GM21576 (cell line): ENCODE data around the gene SPDYE6.
"Not testable (repeated sequence)": the region's sequence is repeated elsewhere in the genome, so short reads cannot be mapped to it uniquely, and the experiment has no call there.

Experiments
- ATAC-seq: cut with Tn5 transposase; IDR thresholded peaks from one replicate; pipeline ENCODE4 v1.9.1; 2021; ENCODE audit warnings: mild to moderate bottlenecking, moderate library complexity; ENCODE audit not compliant: unreplicated experiment

The SPDYE6 gene

DNA sequence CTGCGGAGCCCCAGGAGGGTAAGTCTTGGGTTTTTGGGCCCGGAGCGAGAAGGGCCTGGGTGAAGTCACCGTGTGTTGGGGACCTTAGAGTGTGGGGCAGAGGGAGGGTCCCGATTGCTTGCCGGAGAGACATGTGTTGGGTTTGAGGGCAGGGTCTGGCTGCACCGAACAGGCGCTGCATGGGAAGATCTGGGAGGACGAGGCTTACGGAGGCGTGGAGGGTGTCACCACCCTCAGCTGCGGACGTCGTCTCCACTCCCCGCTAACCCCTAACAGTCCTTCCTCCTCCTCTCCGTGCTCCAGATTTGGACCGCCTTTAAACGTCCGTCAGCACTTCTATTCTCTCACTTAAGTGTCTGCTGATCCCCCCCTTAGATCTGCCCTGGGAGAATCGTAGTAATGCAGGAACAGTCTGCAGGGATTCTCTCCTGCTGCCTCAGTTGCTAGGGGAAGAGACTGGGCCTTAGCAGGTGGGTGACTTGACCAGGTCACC is 8.2 kb upstream of the SPDYE6 start:
- not testable (repeated sequence) for ATAC-seq

DNA sequence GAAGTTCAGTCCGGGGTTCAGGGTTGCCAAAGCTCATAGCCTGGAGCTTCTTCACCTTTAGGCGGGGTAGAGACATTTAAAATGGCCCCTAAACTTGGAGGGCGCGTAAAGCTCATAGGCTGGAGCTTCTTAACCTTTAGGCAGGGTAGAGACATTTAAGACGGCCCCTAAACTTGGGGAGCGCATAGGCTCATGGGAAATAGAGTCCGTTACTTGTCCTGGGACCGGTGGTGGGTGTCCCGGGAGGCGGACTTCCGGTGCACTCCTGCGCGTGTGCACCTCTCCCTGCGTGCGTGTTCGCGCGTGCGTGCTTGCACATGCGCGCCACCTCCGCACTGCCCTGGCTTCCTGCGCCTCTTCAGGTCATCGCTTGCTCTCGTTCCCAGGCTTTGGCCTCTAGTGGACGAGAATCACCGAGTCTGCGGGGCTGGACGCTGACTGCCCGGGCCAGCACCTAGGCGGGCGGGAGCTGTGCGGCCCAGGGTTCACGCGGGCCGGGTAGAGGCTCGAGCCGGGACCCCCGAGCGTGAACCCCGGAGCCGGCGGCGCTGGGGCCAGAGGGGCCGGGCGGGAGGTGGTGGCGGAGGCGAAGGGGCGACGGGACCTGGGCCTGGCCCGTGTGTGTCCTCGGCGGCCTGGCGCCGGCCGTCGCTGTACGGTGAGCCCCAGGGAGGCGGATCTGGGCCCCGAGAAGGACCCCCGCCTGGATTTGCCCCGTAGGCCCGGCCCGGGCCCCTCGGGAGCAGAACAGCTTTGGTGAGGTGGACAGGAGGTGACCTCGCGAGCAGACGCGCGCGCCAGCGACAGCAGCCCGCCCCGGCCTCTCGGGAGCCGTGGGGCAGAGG is 7.5 kb upstream of the SPDYE6 start:
- ATAC-seq = peak; percentile 99

DNA sequence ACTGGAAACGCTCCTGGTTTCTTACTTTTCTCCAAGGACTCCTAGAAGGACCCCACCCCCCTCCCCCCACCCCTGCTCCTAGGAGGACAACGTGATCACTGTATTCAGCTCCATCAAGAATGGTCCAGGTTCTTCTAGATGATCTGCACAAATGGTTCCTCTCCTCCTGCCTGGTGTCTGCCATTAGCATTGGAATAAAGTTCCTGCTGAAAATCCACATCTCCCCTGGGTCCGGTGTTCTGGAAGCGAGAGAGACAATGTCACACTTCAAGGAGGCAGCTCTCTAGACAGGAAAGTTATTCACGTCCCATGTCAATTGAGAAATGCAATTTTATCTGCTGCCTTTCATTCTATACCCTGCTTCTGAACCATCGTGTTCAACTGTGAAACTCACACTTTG is 9.3 kb downstream of the SPDYE6 start:
- ATAC-seq = not testable (repeated sequence)

DNA sequence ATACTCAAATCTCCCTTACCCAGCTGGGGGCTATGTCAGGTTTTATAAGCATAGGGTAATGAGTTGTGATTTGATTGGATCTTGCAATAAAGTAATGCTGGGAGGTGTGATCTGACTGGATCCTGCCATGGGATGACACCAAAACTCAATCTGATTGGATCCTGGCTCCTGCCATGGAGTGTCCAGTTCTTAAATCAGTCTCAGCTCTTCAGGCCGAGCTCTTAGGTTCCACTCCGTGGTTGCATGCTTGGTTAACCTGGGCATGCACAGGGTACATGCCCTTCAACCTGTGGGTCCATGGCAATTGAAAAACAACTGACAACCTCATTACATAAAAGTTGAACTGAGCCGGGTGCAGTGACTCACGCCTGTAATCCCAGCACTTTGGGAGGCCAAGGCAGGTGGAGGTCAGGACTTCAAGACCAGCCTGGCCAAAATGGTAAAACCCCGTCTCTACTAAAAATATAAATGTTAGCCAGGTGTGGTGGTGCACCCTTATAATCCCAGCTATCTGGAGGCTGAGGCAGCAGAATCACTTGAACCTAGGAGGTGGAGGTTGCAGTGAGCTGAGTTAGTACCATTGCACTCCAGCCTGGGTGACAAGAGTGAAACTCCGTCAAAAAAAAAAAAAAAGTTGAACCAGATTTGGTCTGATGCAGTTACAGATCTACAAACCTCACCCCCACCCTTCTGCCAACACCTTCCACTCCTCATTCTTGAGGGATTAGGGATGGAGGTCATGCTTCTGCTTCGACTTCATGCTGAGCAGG is 15.5 kb downstream of the SPDYE6 start:
- ATAC-seq = not testable (repeated sequence)

DNA sequence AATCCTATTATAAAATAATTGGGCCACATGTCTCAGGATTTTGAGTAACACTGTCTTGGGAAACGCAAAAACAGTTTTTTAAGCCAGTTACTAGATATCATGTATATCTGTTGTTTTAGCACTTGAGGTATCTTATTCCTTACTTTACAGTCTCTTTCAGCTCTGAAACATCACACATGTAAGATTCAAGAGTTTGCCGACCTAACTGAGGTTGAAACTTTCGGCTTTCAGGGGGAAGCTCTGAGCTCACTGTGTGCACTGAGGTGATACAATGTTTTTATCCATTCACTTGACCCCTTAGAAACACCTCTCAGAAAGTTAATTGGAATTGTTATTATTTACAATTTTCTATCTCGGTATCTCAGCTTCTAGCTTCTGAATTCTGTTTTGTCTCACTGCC is 18.8 kb downstream of the SPDYE6 start:
- ATAC-seq = not testable (repeated sequence)

DNA sequence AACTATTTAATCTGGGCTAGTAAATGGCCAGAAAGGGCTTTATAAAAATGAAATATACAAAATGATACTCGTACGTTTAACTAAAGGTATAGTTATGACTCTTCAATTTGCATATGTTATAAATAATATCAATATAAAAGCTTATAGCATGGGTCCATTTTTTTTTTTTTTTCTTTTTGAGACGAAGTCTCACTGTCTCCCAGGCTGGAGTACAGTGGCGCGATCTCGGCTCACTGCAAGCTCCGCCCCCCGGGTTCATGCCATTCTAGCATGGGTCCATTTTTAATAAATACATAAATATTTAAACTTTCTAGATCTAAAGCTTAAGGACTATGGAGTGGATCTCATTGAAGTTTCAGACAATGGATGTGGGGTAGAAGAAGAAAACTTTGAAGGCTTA is 19.2 kb downstream of the SPDYE6 start:
- ATAC-seq = not testable (repeated sequence)

DNA sequence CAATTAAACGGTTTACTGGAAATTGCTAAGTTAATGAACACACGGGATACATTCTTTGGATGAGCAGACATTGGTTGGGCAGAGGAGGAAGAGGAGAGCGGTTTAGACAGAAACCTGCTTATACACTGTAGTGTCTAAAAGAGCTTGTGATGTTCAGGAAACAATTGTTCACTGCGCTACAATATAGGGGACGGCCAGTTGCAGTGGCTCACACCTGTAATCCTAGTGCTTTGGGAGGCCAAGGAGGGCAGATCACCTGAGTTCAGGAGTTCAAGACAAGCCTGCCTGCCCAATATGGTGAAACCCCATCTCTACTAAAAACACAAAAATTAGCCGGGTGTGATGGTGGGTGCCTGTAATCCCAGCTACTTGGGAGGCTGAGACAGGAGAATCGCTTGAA is 20.7 kb downstream of the SPDYE6 start:
- ATAC-seq = not testable (repeated sequence)

DNA sequence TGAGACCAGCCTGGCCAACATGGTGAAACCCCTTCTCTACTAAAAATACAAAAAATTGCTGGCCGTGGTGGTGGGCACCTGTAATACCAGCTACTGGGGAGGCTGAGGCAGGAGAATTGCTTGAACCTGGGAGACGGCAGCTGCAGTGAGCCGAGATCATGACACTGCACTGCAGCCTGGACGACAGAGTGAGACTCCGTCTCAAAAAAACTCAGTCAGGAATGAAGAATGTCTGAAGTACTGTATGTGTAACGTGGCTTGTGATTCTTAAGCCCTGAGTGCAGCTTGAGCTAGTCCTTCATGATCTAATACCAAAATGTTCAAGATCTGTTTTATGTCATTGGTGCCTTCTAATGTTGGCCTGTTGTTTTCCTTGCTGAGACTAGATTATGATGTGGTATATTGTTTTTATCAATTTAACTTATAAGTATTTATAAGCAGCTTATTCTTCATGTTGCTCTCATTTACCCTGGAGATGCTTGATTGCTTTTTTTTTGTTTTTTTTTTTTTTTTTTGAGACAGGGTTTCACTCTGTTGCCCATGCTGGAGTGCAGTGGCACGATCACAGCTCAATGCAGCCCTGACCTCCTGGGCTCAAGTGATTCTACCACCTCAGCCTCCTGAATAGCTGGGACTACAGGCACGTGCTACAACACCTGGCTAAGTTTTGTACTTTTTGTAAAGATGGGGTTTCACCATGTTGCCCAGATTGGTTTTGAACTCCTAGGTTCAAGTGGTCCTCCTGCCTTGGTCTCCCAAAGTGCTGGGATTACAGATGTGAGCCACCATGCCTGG is 25.4 kb downstream of the SPDYE6 start:
- ATAC-seq = not testable (repeated sequence)

DNA sequence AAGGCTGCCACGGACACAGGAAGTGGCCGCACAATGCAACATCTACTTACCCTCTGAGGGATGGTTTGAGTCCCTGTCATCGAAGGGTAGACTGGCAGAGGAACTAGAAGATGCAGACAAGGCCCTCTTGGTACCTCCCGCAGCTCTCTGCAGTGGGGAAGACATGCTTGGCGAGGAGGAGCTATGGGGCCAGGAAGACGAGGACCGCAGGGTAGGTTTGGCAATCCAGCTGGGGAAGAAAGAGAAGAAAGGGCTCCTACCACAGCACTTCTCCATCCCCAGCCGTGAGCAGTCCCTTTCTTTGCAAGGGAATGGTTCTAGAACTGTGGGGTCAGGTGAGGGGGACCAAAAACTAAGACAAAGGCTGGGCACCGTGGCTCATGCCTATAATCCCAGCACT is 26.9 kb downstream of the SPDYE6 start:
- not testable (repeated sequence) for ATAC-seq

DNA sequence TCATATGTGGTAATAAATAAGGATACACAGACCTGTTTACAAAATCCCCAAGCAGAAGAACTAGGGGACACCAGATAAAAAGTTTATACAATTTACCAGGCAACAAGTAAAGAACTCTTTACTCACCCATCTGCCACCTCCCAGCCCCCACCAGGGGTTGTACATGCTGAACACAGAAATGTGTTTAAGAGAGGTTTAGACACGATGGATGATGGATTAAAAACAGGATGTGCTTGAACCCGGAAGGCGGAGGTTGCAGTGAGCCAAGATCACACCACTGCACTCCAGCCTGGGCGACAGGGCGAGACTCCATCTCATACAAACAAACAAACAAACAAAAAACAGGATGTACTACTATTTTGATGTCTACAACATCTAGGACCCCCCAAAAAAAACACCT is 27.4 kb downstream of the SPDYE6 start:
- not testable (repeated sequence) for ATAC-seq

DNA sequence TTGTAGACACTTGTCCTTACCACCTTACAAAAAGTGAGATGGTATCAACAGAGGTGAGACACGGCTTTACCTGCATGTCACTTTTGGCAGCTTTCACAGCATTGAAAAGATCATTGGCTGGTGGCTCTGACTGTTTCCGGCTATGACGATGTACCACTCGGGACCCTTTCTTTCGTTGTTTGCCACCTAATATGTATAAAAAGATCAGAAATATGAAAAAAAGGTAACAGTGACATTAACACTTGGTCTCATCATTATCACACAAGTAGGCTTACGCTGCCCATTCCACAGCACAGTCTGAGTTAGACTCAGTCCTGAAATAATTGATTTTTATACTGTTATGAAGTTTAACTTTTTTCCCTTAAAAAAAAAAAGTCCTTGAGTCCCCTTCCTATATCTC is 29.1 kb downstream of the SPDYE6 start:
- ATAC-seq = not testable (repeated sequence)

DNA sequence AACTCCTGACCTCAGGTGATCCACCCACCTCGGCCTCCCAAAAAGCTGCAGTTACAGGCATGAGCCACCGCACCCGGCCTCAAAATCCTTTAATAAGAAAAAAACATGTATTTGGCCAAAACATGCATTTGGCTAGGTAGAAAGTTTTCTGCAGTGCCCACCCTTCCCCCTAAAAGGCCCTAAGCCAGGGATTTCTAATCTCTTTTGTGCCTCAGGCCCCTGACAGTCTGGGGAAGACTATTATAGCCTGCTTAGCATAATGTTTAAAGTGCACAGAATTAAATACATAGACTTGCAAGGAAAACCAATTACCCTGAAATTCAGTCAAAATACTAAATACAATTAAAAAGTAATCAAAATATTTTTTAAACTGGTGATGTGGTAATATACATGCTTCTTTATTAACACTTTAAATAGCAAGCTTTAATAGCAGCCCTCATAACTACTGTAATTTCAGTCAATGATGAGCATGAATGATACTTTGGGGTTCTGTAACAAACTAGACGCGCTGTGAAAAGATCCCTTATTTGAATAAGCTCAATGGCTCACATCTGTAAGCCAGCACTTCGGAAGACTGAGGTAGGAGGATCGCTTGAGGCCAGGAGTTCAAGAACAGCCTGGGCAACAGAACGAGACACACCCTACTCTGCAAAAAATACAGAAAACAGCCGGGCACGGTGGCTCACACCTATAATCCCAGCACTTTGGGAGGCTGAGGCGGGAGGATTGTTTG is 29.9 kb downstream of the SPDYE6 start:
- no peak for ATAC-seq

DNA sequence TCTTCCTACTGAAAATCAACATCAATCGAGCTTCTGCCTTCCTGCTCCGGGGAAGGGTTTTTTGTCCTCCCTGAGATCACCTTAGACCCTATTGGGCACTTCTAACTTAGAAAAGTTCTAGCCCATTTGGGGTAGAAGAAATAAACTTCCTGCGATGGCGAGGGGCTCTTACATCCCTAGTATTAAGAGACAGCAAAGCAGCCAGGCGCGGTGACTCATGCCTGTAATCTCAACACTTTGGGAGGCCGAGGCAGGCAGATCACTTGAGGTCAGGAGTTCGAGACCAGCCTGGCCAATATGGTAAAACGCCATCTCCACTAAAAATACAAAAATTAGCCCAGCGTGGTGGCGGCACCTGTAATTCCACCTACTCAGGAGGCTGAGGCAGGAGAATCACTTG is 31.1 kb downstream of the SPDYE6 start:
- not testable (repeated sequence) for ATAC-seq

DNA sequence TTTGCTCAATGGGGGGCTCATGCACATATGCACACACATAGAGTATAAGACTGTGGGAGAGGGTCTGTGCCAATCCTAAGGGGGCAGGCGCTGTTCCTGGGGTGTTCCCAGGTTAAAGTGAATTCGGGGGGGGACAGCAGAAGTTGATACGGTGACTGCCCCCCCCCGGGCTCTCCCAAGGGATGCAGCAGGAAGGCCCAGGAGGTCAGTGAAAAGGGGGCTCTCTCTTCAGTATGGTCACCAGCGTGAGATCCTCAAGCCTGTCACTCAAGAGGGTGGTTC is 32.4 kb downstream of the SPDYE6 start:
- no peak for ATAC-seq

DNA sequence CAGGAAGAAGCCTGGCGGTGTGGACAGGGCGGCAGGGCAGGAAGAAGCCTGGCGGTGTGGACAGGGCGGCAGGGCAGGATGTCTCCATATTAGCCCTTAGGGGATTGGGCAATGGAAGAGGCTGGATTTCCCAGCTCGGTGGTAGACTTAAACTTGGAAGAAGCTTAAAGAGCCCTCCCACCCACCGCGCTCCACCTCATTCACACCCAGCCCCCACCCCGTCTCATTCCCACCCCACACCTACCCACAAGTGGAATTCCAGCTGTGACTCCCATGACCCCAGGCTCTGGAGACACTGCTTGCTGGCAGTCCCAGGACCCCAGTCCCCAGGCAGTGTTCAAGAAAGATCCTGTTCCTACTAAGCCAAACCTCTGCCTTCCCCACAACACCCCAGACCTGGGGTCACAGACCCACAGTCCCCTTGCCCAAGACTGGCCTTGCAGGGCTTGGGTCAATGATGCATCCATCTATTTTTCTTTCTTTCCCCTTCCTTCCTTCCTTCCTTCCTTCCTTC is 34.0 kb downstream of the SPDYE6 start:
- no peak for ATAC-seq

DNA sequence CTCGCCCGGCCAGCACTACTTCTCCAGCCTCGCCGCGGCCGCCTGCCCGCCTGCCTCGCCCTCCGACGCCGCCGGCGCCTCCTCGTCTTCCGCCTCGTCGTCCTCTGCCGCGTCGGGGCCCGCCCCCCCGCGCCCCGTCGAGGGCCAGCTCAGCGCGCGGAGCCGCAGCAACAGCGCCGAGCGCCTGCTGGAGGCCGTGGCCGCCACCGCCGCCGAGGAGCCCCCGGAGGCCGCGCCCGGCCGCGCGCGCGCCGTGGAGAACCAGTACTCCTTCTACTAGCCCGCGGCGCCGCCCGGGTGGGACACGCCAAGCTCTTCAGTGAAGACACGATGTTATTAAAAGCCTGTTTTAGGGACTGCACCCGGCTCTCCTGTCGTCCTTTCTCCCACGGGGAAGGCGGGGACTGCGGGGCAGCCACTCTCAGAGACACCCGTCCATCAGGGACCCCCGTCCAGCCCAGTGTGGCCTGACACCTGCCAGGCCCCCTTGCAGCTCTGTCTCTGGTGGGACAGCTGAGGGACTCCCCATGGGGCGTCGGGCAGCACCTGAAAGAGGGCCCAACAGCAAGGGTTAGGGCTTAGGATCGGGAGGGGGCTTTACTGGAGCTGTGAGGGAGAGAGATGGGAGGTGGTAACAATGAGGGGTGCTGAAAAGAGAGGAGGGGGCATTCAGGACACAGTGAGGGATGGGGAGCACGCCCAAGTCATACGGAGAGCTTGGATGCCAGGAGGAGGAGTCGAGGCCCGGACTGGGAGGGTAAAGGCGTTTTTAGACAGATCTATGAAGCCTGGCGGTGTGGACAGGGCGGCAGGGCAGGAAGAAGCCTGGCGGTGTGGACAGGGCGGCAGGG is 34.7 kb downstream of the SPDYE6 start:
- ATAC-seq = no peak

DNA sequence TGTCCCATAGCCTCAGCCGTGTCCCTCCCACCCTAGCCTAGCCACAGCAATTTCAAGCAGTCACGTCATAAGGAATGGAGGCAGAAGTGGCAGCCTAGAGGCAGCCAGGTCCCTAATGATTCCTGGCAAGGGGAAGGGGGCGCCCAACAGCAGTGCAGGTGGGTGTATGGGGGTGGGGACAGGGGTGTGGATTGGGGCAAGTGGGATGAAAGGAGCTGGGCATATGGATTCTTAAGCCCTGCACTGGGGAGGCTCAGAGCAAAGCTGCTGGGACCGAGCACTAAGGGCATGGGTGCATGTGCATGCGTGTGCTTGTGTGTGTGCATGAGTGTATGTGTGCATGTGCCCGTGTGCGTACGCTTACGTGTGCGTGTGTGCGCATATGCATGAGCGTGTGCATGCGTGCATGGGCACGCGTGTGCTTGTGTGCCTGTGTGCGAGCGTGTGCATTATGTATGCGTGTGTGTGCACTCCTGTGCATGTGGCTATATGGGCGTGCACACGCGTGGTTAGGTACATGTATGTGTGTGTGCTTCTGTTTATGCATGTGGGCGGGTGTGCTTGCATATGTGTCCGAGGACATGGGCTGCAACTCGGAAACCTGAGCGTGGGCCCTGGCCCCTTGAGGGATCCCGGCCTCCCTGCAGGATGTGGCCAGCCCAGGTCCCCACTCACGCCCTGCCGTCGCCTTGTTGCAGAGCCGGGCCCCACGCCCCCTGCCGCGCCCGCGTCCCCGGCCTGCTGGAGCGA is 35.5 kb downstream of the SPDYE6 start:
- no peak for ATAC-seq

DNA sequence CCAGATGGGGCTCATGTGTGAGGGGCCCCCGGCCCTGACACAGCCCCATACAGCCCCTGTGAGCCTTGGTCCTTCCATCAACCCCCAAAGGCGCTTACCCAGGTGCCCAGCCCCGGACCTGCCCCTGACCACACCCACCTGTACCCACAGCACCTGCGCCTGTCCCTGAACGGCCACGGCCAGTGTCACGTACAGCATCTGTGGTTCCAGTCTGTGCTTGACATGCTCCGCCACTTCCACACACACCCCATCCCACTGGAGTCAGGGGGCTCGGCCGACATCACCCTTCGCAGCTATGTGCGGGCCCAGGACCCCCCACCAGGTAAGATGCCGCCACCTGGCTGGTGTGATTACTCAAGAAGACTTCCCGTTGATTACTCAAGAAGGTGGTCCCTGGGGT is 36.1 kb downstream of the SPDYE6 start:
- ATAC-seq = no peak

DNA sequence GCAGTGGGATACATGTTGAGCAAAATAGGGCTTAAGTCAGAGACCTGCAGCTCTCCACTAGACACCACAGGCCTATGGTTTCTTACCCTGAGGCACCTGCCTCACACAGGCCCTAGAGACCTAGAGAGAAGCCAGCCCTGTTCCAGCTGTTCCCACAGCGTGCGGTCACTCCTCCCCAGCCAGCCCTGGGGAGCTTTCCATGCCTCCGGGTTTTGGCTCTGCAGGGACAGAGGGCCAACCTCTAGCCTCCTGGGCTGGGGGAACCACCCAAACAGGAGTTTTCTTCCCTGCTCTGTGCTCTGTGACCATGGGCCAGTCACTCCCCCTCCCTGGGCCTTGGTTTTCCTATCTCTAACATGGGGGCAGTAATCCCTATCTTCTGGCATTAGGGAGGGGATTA is 36.6 kb downstream of the SPDYE6 start:
- no peak for ATAC-seq
